Gastroesophageal sphincter (tissue), 4 donors: Measurements from ENCODE around the gene ATAD2B. TPM values are rescaled to one million over a fixed set of nuclear protein-coding genes. Genes with fewer than 3 reads are reported as not detected.
"Not testable (repeated sequence)": the region's sequence is repeated elsewhere in the genome, so short reads cannot be mapped to it uniquely, and the experiment has no call there.

Experiments used
- ATAC-seq: fragments of 150-250 bp; one replicate; pipeline ENCODE4 v1.9.1; 2016; ENCODE audit warnings: mild to moderate bottlenecking, moderate library complexity
- H3K27ac ChIP-seq, 4 donors: fragments of 200-600 bp; sonication (generic) in 3 of 4; 1 replicate in 3 of 4; 2 replicates in 1 of 4; pipeline ENCODE4 v1.5.1; 2016 to 2019
- H3K27me3 ChIP-seq: fragments of 200-600 bp; sonication (generic); one replicate; pipeline ENCODE4 v1.5.1; 2019
- H3K36me3 ChIP-seq, 2 donors: fragments of 200-600 bp; sonication (generic); one replicate each; pipeline ENCODE4 v1.5.1; 2019; ENCODE audit warnings: control low read depth in 1 of 2
- H3K4me1 ChIP-seq, 3 donors: fragments of 200-600 bp; sonication (generic); 1 replicate in 2 of 3; 2 replicates in 1 of 3; pipeline ENCODE4 v1.5.1; 2016 to 2019; ENCODE audit warnings: control low read depth in 2 of 3
- H3K4me3 ChIP-seq, 2 donors: fragments of 200-600 bp; sonication (generic); one replicate each; pipeline ENCODE4 v1.5.1; 2019; ENCODE audit warnings: mild to moderate bottlenecking in 1 of 2, moderate library complexity in 1 of 2
- H3K9me3 ChIP-seq, 3 donors: fragments of 200-600 bp; sonication (generic); one replicate each; pipeline ENCODE4 v1.5.1; 2017 to 2019; ENCODE audit warnings: control low read depth in 2 of 3
- EP300 ChIP-seq: sonication (generic); formaldehyde crosslinking; IDR thresholded peaks from one replicate; pipeline ENCODE4 v1.6.1; 2017; ENCODE audit warnings: antibody characterized with exemption, mild to moderate bottlenecking
- POLR2A ChIP-seq, 2 donors: fragments of 450-650 bp; IDR thresholded peaks; one replicate each; pipeline ENCODE4 v1.6.1; 2017; ENCODE audit warnings: antibody characterized with exemption in 2 of 2, mild to moderate bottlenecking in 2 of 2, moderate library complexity in 1 of 2
- POLR2AphosphoS5 ChIP-seq: sonication (generic); formaldehyde crosslinking; IDR thresholded peaks from one replicate; pipeline ENCODE4 v1.6.1; 2017; ENCODE audit warnings: antibody characterized with exemption
- whole genome bisulfite sequencing, 2 donors: methylation state at CpG; one replicate each; pipeline ENCODE4 v1.1.5; 2018; ENCODE audit warnings: low coverage in 1 of 2; 5-methylcytosine and 5-hydroxymethylcytosine counted together
- total RNA-seq, 4 donors: library from RNA; depleted of rRNA; stranded (reverse); fragments of >200 nt; gene quantifications; one replicate each; pipeline ENCODE4 v1.1.0, GENCODE V29; 2016
- TF ChIP-seq, protein P1 (sequence below), 4 experiments: fragments of 200-600 bp in 2 of 4; fragments of 450-650 bp in 2 of 4; sonication (generic) in 1 of 4; IDR thresholded peaks; one replicate each; pipeline ENCODE4 v1.5.1; 2017 to 2019; ENCODE audit warnings: antibody characterized with exemption in 4 of 4, mild to moderate bottlenecking in 2 of 4, moderate library complexity in 2 of 4

ATAD2B gene
- total RNA-seq, 4 donors from 2014 or later, result 10.4 to 36.1 (median 16.8) TPM

DNA sequence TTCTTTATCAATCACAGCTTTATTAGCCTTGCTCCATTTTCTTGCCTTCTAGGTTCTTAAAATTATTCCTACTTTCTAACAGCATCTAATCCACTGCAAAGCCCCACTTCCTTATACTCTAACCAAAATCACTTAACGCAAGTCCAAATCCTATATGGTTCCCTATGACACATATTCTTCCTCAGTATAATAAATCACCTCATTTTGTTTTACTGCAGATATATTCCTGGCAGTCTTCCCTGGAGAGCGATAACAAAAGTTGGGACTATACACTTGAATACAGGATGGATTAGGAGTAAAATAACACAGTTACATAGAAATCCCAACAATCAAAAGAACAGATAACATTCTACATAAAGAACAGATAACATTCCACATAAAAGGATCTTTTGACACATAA, 144.8 kb downstream of the ATAD2B start:
- peaks cover 0 to 55% of the 10 kb centered on the region in 2 donors for H3K36me3 ChIP-seq
- H3K27me3 ChIP-seq, result no peaks in the 10 kb centered on the region
- no peak for TF ChIP-seq EP300
- no peak for TF ChIP-seq POLR2A (IDR thresholded peaks at IDR 0.05)
- TF ChIP-seq, protein P1, sequence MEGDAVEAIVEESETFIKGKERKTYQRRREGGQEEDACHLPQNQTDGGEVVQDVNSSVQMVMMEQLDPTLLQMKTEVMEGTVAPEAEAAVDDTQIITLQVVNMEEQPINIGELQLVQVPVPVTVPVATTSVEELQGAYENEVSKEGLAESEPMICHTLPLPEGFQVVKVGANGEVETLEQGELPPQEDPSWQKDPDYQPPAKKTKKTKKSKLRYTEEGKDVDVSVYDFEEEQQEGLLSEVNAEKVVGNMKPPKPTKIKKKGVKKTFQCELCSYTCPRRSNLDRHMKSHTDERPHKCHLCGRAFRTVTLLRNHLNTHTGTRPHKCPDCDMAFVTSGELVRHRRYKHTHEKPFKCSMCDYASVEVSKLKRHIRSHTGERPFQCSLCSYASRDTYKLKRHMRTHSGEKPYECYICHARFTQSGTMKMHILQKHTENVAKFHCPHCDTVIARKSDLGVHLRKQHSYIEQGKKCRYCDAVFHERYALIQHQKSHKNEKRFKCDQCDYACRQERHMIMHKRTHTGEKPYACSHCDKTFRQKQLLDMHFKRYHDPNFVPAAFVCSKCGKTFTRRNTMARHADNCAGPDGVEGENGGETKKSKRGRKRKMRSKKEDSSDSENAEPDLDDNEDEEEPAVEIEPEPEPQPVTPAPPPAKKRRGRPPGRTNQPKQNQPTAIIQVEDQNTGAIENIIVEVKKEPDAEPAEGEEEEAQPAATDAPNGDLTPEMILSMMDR (IDR thresholded peaks at IDR 0.05), result no peak
- TF ChIP-seq POLR2AphosphoS5, result no peak
- no peak overlapping the region for H3K4me3 ChIP-seq
- H3K4me1 ChIP-seq, result peaks cover 0 to 5% (median 0%) of the 10 kb centered on the region in 3 donors
- WGBS, 2 donors, result 85 to 100% methylated on average over 2 of the region's 2 CpGs
- no peak overlapping the region for H3K27ac ChIP-seq
- ATAC-seq, result no peak
- no peaks in the 10 kb centered on the region for H3K9me3 ChIP-seq

DNA sequence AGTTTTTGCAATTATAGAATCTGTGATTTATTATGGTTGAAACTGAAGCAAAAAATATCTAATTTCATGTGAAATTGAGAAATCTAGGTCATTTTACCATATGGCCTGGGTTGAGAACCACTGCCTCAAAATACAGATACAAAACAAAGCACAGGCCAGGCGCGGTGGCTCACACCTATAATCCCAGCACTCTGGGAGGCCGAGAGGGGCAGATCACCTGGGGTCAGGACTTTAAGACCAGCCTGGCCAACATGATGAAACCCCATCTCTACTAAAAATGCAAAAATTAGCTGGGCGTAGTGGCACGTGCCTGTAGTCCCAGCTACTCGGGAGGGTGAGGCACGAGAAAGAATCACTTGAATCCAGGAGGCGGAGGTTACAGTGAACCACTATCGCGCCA, 146.5 kb downstream of the ATAD2B start:
- H3K27me3 ChIP-seq, H3K9me3 ChIP-seq, H3K27ac ChIP-seq, H3K4me1 ChIP-seq, H3K4me3 ChIP-seq, ATAC-seq: not testable (repeated sequence)
- WGBS, 2 donors, result 85 to 92% methylated on average over 6 to 10 of the region's 10 CpGs
- peaks cover 0 to 53% of the 10 kb centered on the region in 2 donors for H3K36me3 ChIP-seq

DNA sequence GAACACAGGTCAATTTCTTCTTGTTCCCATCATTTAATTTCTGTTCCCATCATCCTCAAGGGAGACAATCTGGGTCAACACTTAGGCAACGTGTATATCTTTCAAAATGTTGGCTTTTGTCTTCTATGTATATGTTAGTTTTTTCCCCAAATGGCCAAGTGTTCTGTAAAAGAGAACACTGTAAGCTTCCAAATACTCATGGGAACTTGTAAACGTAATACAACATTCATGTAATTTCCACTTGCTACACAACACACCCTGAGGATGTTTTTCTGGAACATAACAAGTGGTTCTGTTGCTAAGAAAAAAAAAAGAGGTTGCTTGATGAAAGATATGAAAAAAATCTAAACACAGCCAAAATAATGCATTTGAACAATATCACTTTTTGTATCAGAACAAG, 149.1 kb downstream of the ATAD2B start:
- Histone ChIP-seq H3K4me1 (peaks cover 0 to 5% (median 0%) of the 10 kb centered on the region in 3 donors), H3K27ac (no peak overlapping the region), H3K36me3 (peaks cover 0 to 62% of the 10 kb centered on the region in 2 donors), H3K9me3 (no peaks in the 10 kb centered on the region), H3K4me3 (no peak overlapping the region), H3K27me3 (no peaks in the 10 kb centered on the region)
- TF ChIP-seq POLR2A (IDR thresholded peaks at IDR 0.05), result no peak
- no peak for TF ChIP-seq EP300
- TF ChIP-seq, protein P1 (IDR thresholded peaks at IDR 0.05), result no peak
- TF ChIP-seq POLR2AphosphoS5, result no peak
- ATAC-seq, result no peak
- WGBS, 2 donors, result 50% methylated on average over 1 to 2 of the region's 2 CpGs

DNA sequence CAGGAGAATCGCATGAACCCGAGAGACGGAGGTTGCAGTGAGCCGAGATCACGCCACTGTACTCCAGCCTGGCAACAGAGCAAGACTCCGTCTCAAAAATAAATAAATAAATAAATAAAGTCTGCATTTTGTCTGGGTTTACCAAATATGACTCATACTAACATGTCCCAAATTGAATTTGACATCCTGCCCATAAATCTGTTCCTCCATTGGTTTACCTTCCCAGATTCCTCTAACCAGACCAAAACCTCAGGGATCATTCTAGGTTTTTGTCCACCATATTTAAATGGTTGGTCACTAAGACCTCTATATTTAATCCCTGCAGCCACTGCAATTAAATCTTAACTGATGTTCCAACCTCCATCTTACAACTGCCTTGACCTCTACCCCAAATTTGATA, 150.9 kb downstream of the ATAD2B start:
- Histone ChIP-seq H3K4me3 (no peak overlapping the region), H3K9me3 (no peaks in the 10 kb centered on the region), H3K27ac (no peak overlapping the region), H3K36me3 (peaks cover 0 to 66% of the 10 kb centered on the region in 2 donors), H3K4me1 (peaks cover 0 to 5% (median 0%) of the 10 kb centered on the region in 3 donors), H3K27me3 (no peaks in the 10 kb centered on the region)
- TF ChIP-seq EP300 (no peak), POLR2AphosphoS5 (no peak)
- TF ChIP-seq, protein P1 (IDR thresholded peaks at IDR 0.05), result no peak
- 98 to 99% methylated on average over 6 of the region's 6 CpGs for WGBS, 2 donors
- no peak for ATAC-seq

DNA sequence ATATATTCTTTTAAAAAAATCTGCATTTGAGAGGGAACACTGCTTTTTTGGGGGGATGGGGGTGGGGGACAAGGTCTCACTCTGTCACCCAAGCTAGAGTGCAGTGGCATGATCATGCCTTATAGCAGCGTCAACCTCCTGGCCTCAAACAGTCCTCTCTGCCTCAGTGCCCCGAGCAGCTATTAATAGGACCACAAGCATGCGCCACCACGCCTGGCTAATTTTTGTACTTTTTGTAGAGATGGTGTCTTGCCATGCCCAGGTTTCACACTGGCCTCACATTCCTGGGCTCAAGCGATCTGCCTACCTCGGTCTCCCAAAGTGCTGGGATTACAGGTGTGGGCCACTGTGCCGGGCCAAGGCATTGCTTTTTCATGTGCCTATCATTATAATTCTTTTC, 154.2 kb downstream of the ATAD2B start:
- no peaks in the 10 kb centered on the region for H3K4me1 ChIP-seq
- H3K36me3 ChIP-seq, result peaks cover 0 to 53% of the 10 kb centered on the region in 2 donors
- H3K27me3 ChIP-seq, result no peaks in the 10 kb centered on the region
- TF ChIP-seq POLR2AphosphoS5, result no peak
- no peak for TF ChIP-seq POLR2A (IDR thresholded peaks at IDR 0.05)
- no peak for TF ChIP-seq EP300
- TF ChIP-seq, protein P1 (IDR thresholded peaks at IDR 0.05), result no peak
- no peak for ATAC-seq
- no peaks in the 10 kb centered on the region for H3K9me3 ChIP-seq
- H3K27ac ChIP-seq, result no peak overlapping the region
- 94 to 99% methylated on average over 3 to 7 of the region's 7 CpGs for WGBS, 2 donors
- H3K4me3 ChIP-seq, result no peak overlapping the region
